ENCODE measurements around the gene STK38L. TPM values are rescaled to one million over a fixed set of nuclear protein-coding genes. Genes with fewer than 3 reads are reported as not detected.

Gene STK38L
- total RNA-seq, 1 donor: 68.8 TPM

- no peaks in the 10 kb centered on the region for H3K9me3 ChIP-seq (ENCODE audit: low read depth, low read length)
- H3K27ac ChIP-seq (ENCODE audit: low read depth, low read length): peak overlapping the region; percentile 85
- peaks cover 13% of the 10 kb centered on the region for H4K20me1 ChIP-seq (ENCODE audit: insufficient read depth, low read length)
- no peaks in the 10 kb centered on the region for H3K27me3 ChIP-seq (ENCODE audit: insufficient read depth, low read length)
- peak overlapping the region; percentile 77 for H3K4me3 ChIP-seq (ENCODE audit: insufficient read depth, low read length)
- peaks cover 56% of the 10 kb centered on the region for H3K79me2 ChIP-seq (ENCODE audit: insufficient read depth, low read length)
- peaks cover 11% of the 10 kb centered on the region for H3K4me1 ChIP-seq (ENCODE audit: insufficient read depth, low read length)
- H3K4me2 ChIP-seq (ENCODE audit: insufficient read depth, low read length): peak overlapping the region; percentile 88
- H3K36me3 ChIP-seq (ENCODE audit: insufficient read depth, low read length): no peaks in the 10 kb centered on the region
- DNase-seq (ENCODE audit: insufficient read length, low spot score, missing footprints): peak; percentile 56
- TF ChIP-seq, protein P1, sequence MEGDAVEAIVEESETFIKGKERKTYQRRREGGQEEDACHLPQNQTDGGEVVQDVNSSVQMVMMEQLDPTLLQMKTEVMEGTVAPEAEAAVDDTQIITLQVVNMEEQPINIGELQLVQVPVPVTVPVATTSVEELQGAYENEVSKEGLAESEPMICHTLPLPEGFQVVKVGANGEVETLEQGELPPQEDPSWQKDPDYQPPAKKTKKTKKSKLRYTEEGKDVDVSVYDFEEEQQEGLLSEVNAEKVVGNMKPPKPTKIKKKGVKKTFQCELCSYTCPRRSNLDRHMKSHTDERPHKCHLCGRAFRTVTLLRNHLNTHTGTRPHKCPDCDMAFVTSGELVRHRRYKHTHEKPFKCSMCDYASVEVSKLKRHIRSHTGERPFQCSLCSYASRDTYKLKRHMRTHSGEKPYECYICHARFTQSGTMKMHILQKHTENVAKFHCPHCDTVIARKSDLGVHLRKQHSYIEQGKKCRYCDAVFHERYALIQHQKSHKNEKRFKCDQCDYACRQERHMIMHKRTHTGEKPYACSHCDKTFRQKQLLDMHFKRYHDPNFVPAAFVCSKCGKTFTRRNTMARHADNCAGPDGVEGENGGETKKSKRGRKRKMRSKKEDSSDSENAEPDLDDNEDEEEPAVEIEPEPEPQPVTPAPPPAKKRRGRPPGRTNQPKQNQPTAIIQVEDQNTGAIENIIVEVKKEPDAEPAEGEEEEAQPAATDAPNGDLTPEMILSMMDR (IDR thresholded peaks at IDR 0.05; ENCODE audit: extremely low read depth, low read depth, low read length): no peak
- peak overlapping the region; percentile 79 for H2AFZ ChIP-seq (ENCODE audit: low read length)
Measured at GRCh38 chr12:27244689-27245488, 803 bp downstream of the STK38L start.

DNA sequence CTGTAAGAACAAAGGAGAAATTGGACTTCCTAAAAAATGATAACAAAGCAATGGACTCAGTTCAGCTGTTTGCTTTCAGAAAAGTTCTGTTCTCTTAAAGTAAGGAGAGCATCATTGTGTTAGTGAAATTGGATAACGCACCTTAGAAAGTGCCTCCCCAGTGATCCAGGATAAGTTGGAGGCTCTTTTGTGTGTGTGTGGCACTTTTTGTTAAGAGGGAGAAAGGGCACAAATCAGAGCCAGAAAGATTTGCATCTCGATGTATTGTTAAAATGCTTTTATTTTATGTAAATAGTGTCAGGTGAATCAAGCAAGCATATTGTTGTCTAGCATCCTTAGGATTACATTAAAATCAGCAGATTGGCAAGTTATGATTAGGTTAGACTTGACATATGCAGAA, 2.1 kb downstream of the STK38L start:
- Histone ChIP-seq H3K27me3 (ENCODE audit: insufficient read depth, low read length) (no peaks in the 10 kb centered on the region), H3K4me2 (ENCODE audit: insufficient read depth, low read length) (peak overlapping the region; percentile 88), H3K36me3 (ENCODE audit: insufficient read depth, low read length) (no peaks in the 10 kb centered on the region), H3K4me1 (ENCODE audit: insufficient read depth, low read length) (peaks cover 11% of the 10 kb centered on the region), H3K27ac (ENCODE audit: low read depth, low read length) (no peak overlapping the region), H3K79me2 (ENCODE audit: insufficient read depth, low read length) (peaks cover 69% of the 10 kb centered on the region), H2AFZ (ENCODE audit: low read length) (no peak overlapping the region), H4K20me1 (ENCODE audit: insufficient read depth, low read length) (peaks cover 14% of the 10 kb centered on the region), H3K9me3 (ENCODE audit: low read depth, low read length) (no peaks in the 10 kb centered on the region), H3K4me3 (ENCODE audit: insufficient read depth, low read length) (peak overlapping the region; percentile 77)
- DNase-seq (ENCODE audit: insufficient read length, low spot score, missing footprints): no peak
- TF ChIP-seq, protein P1 (IDR thresholded peaks at IDR 0.05; ENCODE audit: extremely low read depth, low read depth, low read length): no peak

GRCh38 chr12:27246774-27247173, 2.7 kb downstream of the STK38L start:
- TF ChIP-seq, protein P1 (IDR thresholded peaks at IDR 0.05; ENCODE audit: extremely low read depth, low read depth, low read length): no peak
- no peak overlapping the region for H2AFZ ChIP-seq (ENCODE audit: low read length)
- no peaks in the 10 kb centered on the region for H3K36me3 ChIP-seq (ENCODE audit: insufficient read depth, low read length)
- H3K4me2 ChIP-seq (ENCODE audit: insufficient read depth, low read length): peak overlapping the region; percentile 88
- no peaks in the 10 kb centered on the region for H3K27me3 ChIP-seq (ENCODE audit: insufficient read depth, low read length)
- peak overlapping the region; percentile 58 for H3K4me3 ChIP-seq (ENCODE audit: insufficient read depth, low read length)
- H3K4me1 ChIP-seq (ENCODE audit: insufficient read depth, low read length): peaks cover 11% of the 10 kb centered on the region
- H3K79me2 ChIP-seq (ENCODE audit: insufficient read depth, low read length): peaks cover 75% of the 10 kb centered on the region
- H4K20me1 ChIP-seq (ENCODE audit: insufficient read depth, low read length): peaks cover 17% of the 10 kb centered on the region
- no peak for DNase-seq (ENCODE audit: insufficient read length, low spot score, missing footprints)
- no peaks in the 10 kb centered on the region for H3K9me3 ChIP-seq (ENCODE audit: low read depth, low read length)
- H3K27ac ChIP-seq (ENCODE audit: low read depth, low read length): no peak overlapping the region

DNA sequence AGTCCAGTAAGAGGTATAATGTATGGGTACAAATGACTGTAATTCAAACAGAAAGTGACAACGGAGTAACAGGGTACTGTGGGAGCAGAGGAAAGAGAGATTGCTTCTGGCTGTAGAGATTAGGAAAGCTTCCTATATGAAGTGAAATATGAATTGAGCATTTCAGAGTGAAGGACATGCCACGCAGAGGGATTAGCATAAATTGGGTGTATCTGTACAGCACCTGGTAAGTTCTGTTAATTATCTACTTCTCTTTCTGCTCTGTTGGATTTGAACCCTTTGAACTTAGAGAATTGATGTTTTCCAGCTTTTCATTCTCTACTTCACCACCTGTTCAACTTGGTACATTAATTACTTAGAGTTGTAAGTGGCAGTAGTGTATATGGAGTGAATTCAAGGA, 8.8 kb downstream of the STK38L start:
- Histone ChIP-seq H4K20me1 (ENCODE audit: insufficient read depth, low read length) (peaks cover 46% of the 10 kb centered on the region), H3K9me3 (ENCODE audit: low read depth, low read length) (no peaks in the 10 kb centered on the region), H3K4me1 (ENCODE audit: insufficient read depth, low read length) (peaks cover 4% of the 10 kb centered on the region), H3K4me2 (ENCODE audit: insufficient read depth, low read length) (no peak overlapping the region), H3K36me3 (ENCODE audit: insufficient read depth, low read length) (no peaks in the 10 kb centered on the region), H3K27ac (ENCODE audit: low read depth, low read length) (no peak overlapping the region), H3K27me3 (ENCODE audit: insufficient read depth, low read length) (no peaks in the 10 kb centered on the region), H3K4me3 (ENCODE audit: insufficient read depth, low read length) (no peak overlapping the region), H3K79me2 (ENCODE audit: insufficient read depth, low read length) (peaks cover 92% of the 10 kb centered on the region), H2AFZ (ENCODE audit: low read length) (no peak overlapping the region)
- DNase-seq (ENCODE audit: insufficient read length, low spot score, missing footprints): no peak
- TF ChIP-seq, protein P1 (IDR thresholded peaks at IDR 0.05; ENCODE audit: extremely low read depth, low read depth, low read length): no peak
